ENCODE results near the gene EYA2. TPM values are rescaled to one million over a fixed set of nuclear protein-coding genes. Genes with fewer than 3 reads are reported as not detected.

The EYA2 gene
- total and polyA plus RNA-seq, 2 donors (not counting 1 experiment from before 2014, with no cell fraction given) = 1.1 to 2.8 TPM

DNA sequence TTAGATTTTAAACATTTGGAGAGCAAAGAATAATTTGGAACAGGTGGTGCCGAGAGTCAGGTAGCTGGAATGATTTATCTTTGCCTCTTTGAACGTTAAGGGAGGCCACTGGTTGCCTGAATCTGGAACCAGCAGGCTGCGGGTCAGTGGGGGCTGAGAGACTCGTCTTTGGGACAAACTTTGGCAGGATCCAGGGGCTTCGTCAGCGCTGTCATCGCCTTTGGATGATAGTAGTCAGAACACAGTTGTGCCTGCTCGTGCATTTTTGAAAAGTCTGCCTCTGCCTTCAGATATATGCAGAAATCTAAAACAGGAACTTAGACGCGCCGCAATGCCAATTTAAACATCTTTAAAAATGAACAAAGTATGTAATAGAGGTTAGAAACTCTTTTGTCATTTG, 5.0 kb downstream of the EYA2 start:
- Histone ChIP-seq H3K27ac (ENCODE audit: low read length in 2 of 2) (peak overlapping the region in 1 of 2 donors; percentile 36), H3K9ac (ENCODE audit: low read length) (no peak overlapping the region), H4K20me1 (ENCODE audit: control insufficient read depth, insufficient read depth, low read length, poor library complexity, severe bottlenecking) (no peaks in the 10 kb centered on the region), H3K4me2 (replicated peaks; ENCODE audit: low read depth, low read length, poor library complexity, severe bottlenecking) (peak overlapping the region; percentile 30), H3K27me3 (replicated peaks in 1 of 4; ENCODE audit: control extremely low read depth in 1 of 4, control insufficient read depth in 3 of 4, insufficient read depth in 4 of 4, low read length in 3 of 4) (peaks cover 0 to 14% (median 4%) of the 10 kb centered on the region in 4 experiments), H3K79me2 (ENCODE audit: control insufficient read depth, insufficient read depth, low read length) (no peaks in the 10 kb centered on the region), H3K4me1 (ENCODE audit: control insufficient read depth in 2 of 2, insufficient read depth in 2 of 2, low read length in 2 of 2) (no peaks in the 10 kb centered on the region), H3K9me3 (ENCODE audit: control extremely low read depth in 1 of 3, control insufficient read depth in 2 of 3, insufficient read depth in 1 of 3, low read length in 2 of 3) (no peaks in the 10 kb centered on the region), H3K36me3 (replicated peaks in 1 of 2; ENCODE audit: control extremely low read depth in 1 of 2, control insufficient read depth in 1 of 2, extremely low read depth in 1 of 2, insufficient read depth in 2 of 2, low read length in 1 of 2) (no peaks in the 10 kb centered on the region), H3K4me3 (ENCODE audit: control extremely low read depth in 1 of 5, extremely low read depth in 1 of 5, insufficient read depth in 1 of 5, low read depth in 2 of 5, low read length in 4 of 5) (peak overlapping the region in 2 of 5 experiments; percentile 18 to 24), H2AFZ (ENCODE audit: insufficient read depth, low read depth, low read length, poor library complexity, severe bottlenecking) (no peak overlapping the region)
- Mint-ChIP-seq H3K4me3 (peak overlapping the region; percentile 23), H3K27me3 (peaks cover 50% of the 10 kb centered on the region), H3K27ac (peak overlapping the region; percentile 34), H3K9me3 (ENCODE audit: insufficient read depth) (no peaks in the 10 kb centered on the region), H3K4me1 (no peaks in the 10 kb centered on the region)
- intact Hi-C loops (cut with micrococcal nuclease) = no loop called here
- 75% methylated on average over 8 of the region's 11 CpGs for WGBS (ENCODE audit: insufficient coverage)
- DNase-seq = no peak
- ChIA-PET CTCF (no interaction called here), POLR2A (no interaction called here)
- ATAC-seq (ENCODE audit: low read depth) = no peak
- TF ChIP-seq EZH2 (IDR thresholded peaks at IDR 0.05; ENCODE audit: borderline replicate concordance, insufficient read depth, low read depth, low read length, poor library complexity, severe bottlenecking) = no peak
- TF ChIP-seq, protein P1, sequence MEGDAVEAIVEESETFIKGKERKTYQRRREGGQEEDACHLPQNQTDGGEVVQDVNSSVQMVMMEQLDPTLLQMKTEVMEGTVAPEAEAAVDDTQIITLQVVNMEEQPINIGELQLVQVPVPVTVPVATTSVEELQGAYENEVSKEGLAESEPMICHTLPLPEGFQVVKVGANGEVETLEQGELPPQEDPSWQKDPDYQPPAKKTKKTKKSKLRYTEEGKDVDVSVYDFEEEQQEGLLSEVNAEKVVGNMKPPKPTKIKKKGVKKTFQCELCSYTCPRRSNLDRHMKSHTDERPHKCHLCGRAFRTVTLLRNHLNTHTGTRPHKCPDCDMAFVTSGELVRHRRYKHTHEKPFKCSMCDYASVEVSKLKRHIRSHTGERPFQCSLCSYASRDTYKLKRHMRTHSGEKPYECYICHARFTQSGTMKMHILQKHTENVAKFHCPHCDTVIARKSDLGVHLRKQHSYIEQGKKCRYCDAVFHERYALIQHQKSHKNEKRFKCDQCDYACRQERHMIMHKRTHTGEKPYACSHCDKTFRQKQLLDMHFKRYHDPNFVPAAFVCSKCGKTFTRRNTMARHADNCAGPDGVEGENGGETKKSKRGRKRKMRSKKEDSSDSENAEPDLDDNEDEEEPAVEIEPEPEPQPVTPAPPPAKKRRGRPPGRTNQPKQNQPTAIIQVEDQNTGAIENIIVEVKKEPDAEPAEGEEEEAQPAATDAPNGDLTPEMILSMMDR (IDR thresholded peaks at IDR 0.05) = no peak

DNA sequence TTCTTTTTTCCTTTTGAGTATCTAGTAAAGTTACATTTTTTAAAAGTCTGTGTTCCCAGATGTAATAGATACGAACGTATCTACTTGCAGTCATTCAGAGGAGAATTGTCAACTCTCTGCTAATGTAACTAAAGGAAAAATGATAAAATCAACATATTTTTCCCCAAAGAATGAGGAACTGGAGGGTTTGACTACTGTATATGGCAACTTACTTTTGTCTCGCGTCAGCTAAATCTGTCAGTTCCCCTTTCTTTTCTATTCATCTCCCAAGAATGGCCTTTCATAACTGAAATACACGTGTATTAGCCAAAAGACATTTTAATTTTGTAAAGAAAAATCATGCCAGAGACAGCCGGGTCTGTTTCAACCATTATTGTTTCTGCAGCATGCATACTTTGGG, 5.4 kb downstream of the EYA2 start:
- no peaks in the 10 kb centered on the region for H3K4me1 Mint-ChIP-seq
- WGBS (ENCODE audit: insufficient coverage) = no CpG with 5 or more reads among the region's 6 CpGs
- H3K27ac Mint-ChIP-seq = no peak overlapping the region
- ATAC-seq (ENCODE audit: low read depth) (no peak), DNase-seq (peak; percentile 12)
- CTCF ChIA-PET = no interaction called here
- H3K4me3 Mint-ChIP-seq = no peak overlapping the region
- Histone ChIP-seq H3K27ac (ENCODE audit: low read length in 2 of 2) (no peak overlapping the region), H3K4me1 (ENCODE audit: control insufficient read depth in 2 of 2, insufficient read depth in 2 of 2, low read length in 2 of 2) (no peaks in the 10 kb centered on the region), H3K4me3 (ENCODE audit: control extremely low read depth in 1 of 5, extremely low read depth in 1 of 5, insufficient read depth in 1 of 5, low read depth in 2 of 5, low read length in 4 of 5) (peak overlapping the region in 1 of 5 experiments; percentile 24), H3K27me3 (replicated peaks in 1 of 4; ENCODE audit: control extremely low read depth in 1 of 4, control insufficient read depth in 3 of 4, insufficient read depth in 4 of 4, low read length in 3 of 4) (peaks cover 0 to 12% (median 4%) of the 10 kb centered on the region in 4 experiments), H3K4me2 (replicated peaks; ENCODE audit: low read depth, low read length, poor library complexity, severe bottlenecking) (peak overlapping the region; percentile 30), H3K79me2 (ENCODE audit: control insufficient read depth, insufficient read depth, low read length) (no peaks in the 10 kb centered on the region), H4K20me1 (ENCODE audit: control insufficient read depth, insufficient read depth, low read length, poor library complexity, severe bottlenecking) (no peaks in the 10 kb centered on the region), H3K9ac (ENCODE audit: low read length) (no peak overlapping the region), H2AFZ (ENCODE audit: insufficient read depth, low read depth, low read length, poor library complexity, severe bottlenecking) (no peak overlapping the region), H3K9me3 (ENCODE audit: control extremely low read depth in 1 of 3, control insufficient read depth in 2 of 3, insufficient read depth in 1 of 3, low read length in 2 of 3) (no peaks in the 10 kb centered on the region), H3K36me3 (replicated peaks in 1 of 2; ENCODE audit: control extremely low read depth in 1 of 2, control insufficient read depth in 1 of 2, extremely low read depth in 1 of 2, insufficient read depth in 2 of 2, low read length in 1 of 2) (no peaks in the 10 kb centered on the region)
- TF ChIP-seq, protein P1 (IDR thresholded peaks at IDR 0.05) = no peak
- TF ChIP-seq EZH2 (IDR thresholded peaks at IDR 0.05; ENCODE audit: borderline replicate concordance, insufficient read depth, low read depth, low read length, poor library complexity, severe bottlenecking) = no peak
- peaks cover 50% of the 10 kb centered on the region for H3K27me3 Mint-ChIP-seq
- POLR2A ChIA-PET = no interaction called here
- intact Hi-C loops (cut with micrococcal nuclease) = no loop called here
- H3K9me3 Mint-ChIP-seq (ENCODE audit: insufficient read depth) = no peaks in the 10 kb centered on the region

All from B cell (primary cell).